Kidney (tissue), 14 donors: ENCODE results near the gene SNX9. TPM values are rescaled to one million over a fixed set of nuclear protein-coding genes. Genes with fewer than 3 reads are reported as not detected.
"Not testable (repeated sequence)": the region's sequence is repeated elsewhere in the genome, so short reads cannot be mapped to it uniquely, and the experiment has no call there.

Experiments used
- DNase-seq, 5 donors: peaks; one replicate each; pipeline ENCODE4 v3.0.0-alpha.2; 2013 to 2020
- FAIRE-seq: peaks from 2 replicates; lab custom pipeline; 2012; peaks lifted over from hg19 to GRCh38; lab: Jason Lieb, UNC
- H3K27ac ChIP-seq, 2 donors: one replicate each; pipeline ENCODE4 v1.7.0; 2013; ENCODE audit warnings: low read depth in 2 of 2, low read length in 2 of 2, inconsistent platforms in 1 of 2
- H3K27me3 ChIP-seq: one replicate; pipeline ENCODE4 v1.7.1; 2013; ENCODE audit warnings: low read length, inconsistent platforms; ENCODE audit not compliant: control insufficient read depth, insufficient read depth
- H3K36me3 ChIP-seq, 3 donors: one replicate each; pipeline versions ENCODE4 v1.7.0 to v1.7.1; 2013; ENCODE audit warnings: low read length in 3 of 3, control low read depth in 1 of 3, inconsistent platforms in 1 of 3; ENCODE audit not compliant: insufficient read depth in 3 of 3, control insufficient read depth in 2 of 3
- H3K4me1 ChIP-seq, 3 donors: one replicate each; pipeline versions ENCODE4 v1.7.0 to v1.7.1; 2013; ENCODE audit warnings: low read length in 3 of 3, inconsistent platforms in 1 of 3, low read depth in 1 of 3; ENCODE audit not compliant: control insufficient read depth in 2 of 3, insufficient read depth in 2 of 3
- H3K4me3 ChIP-seq, 3 donors: one replicate each; pipeline versions ENCODE4 v1.7.0 to v1.8.1; 2013; ENCODE audit warnings: low read length in 3 of 3, control low read depth in 1 of 3, inconsistent platforms in 1 of 3
- H3K9ac ChIP-seq, 3 donors: one replicate each; pipeline versions ENCODE4 v1.7.0 to v1.7.1; 2013; ENCODE audit warnings: low read length in 3 of 3, control low read depth in 1 of 3, inconsistent platforms in 1 of 3
- H3K9me3 ChIP-seq, 3 donors: one replicate each; pipeline versions ENCODE4 v1.7.0 to v1.7.1; 2013; ENCODE audit warnings: low read length in 3 of 3, control low read depth in 1 of 3, inconsistent platforms in 1 of 3; ENCODE audit not compliant: control insufficient read depth in 2 of 3, insufficient read depth in 1 of 3
- intact Hi-C: fragments of 100-400 bp; cut with DNase I; formaldehyde crosslinking; loops from one replicate; pipeline ENCODE4 v1.11.1; 2022
- polyA plus RNA-seq: library from polyadenylated mRNA; stranded (reverse); fragments of 350-450 nt; fragmentation: Illumina TruSeq; extraction: RNeasy Lipid Tissue Mini Kit (QIAGEN cat#74804); gene quantifications from one replicate; pipeline ENCODE4 v1.2.3, GENCODE V29; 2014; ENCODE audit warnings: low read depth, low replicate concordance; ENCODE audit not compliant: insufficient read depth
- total RNA-seq: library from RNA; stranded (reverse); fragmentation: NEBNext Ultra II Directional; extraction: Animal tissue kit (Norgen Biotek cat#: 25700); gene quantifications from one replicate; pipeline ENCODE4 v1.2.1, GENCODE V29; 2021
- TF ChIP-seq, protein P1 (sequence below): IDR thresholded peaks from 3 replicates; pipeline ENCODE4 v1.5.1; 2012; ENCODE audit warnings: mild to moderate bottlenecking, moderate library complexity, borderline replicate concordance; ENCODE audit not compliant: insufficient read depth; ENCODE audit errors: extremely low read depth
- donor health status: control.
- donor health status: control.
- donor health status: control.
- donor health status: control.
- donor health status: control.
- donor health status: DM: yes; HTN: yes; CAD: no.
- donor health status: Normal renal cell carcinoma (clear cell type).

SNX9 gene
- total and polyA plus RNA-seq, 2 donors from 2014 or later = 25.2 to 49.3 TPM

DNA sequence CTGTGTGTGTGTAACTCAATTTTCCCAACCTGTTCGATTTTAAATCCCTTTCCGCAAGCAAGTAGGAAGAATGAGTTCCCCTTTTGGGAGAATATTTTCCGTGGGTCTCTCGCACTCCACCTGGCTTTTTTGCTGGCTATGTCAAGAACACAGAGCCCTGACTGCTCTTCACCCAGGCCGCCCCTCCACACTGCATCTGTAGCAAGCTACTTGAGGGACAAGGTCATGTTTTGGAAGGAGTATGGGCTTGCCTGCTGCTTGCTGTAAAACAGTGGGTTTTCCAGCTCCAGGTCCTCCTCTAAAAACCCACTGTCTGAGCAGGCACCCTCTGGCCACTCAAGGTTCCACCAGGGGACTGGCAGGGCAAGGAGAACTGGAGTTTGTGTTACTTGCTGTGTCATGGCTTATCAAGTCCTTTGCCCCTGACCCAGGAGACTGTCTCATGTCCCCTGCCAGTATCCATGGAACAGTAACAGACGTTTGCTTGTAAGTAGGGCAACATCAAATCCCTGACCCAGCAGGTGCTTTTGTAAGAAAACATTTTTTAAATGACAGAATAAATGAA, 123.1 kb downstream of the SNX9 start:
- no peak for DNase-seq
- H3K9me3 ChIP-seq = no peaks in the 10 kb centered on the region
- H3K9ac ChIP-seq = no peak overlapping the region
- TF ChIP-seq, protein P1, sequence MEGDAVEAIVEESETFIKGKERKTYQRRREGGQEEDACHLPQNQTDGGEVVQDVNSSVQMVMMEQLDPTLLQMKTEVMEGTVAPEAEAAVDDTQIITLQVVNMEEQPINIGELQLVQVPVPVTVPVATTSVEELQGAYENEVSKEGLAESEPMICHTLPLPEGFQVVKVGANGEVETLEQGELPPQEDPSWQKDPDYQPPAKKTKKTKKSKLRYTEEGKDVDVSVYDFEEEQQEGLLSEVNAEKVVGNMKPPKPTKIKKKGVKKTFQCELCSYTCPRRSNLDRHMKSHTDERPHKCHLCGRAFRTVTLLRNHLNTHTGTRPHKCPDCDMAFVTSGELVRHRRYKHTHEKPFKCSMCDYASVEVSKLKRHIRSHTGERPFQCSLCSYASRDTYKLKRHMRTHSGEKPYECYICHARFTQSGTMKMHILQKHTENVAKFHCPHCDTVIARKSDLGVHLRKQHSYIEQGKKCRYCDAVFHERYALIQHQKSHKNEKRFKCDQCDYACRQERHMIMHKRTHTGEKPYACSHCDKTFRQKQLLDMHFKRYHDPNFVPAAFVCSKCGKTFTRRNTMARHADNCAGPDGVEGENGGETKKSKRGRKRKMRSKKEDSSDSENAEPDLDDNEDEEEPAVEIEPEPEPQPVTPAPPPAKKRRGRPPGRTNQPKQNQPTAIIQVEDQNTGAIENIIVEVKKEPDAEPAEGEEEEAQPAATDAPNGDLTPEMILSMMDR = no peak
- no peak overlapping the region for H3K27ac ChIP-seq
- intact Hi-C loops = no loop called here
- H3K4me3 ChIP-seq = no peak overlapping the region
- no peak for FAIRE-seq
- H3K36me3 ChIP-seq = peaks cover 3 to 31% (median 10%) of the 10 kb centered on the region in 3 donors
- H3K4me1 ChIP-seq = no peaks in the 10 kb centered on the region
- no peaks in the 10 kb centered on the region for H3K27me3 ChIP-seq

DNA sequence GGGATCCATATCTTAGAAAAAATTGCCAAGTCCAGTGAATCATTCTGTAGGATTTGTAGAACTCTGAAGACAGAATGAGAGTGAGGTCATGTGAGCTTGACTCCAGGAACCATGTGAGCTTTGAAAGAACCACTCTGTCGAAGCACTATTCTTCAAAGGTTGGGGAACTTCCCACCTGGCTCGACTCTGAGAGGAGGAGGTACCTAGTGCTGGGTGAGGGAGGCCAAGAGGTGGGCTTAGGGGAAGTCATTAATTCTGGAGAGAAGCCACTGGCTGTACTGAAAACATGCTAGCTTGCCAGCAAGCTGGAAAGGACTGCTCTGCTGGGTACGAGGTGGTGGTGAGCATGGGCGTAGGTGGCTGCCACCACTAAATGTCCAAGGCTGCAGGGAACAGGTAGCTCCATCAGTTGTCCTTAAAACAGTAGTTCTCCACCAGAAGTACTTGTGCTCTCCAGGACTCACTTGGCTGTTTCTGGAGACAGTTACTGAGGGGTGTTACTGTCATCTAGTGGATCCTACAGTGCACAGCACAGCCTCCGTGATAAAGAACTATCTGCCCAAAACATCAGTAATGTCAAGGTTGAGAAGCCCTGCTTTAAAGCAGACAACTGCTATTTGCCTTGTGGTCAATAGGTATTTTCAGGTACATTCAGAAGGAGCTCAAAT, 124.0 kb downstream of the SNX9 start:
- Histone ChIP-seq H3K4me3 (no peak overlapping the region), H3K4me1 (peaks cover 0 to 2% (median 0%) of the 10 kb centered on the region in 3 donors), H3K27ac (no peak overlapping the region), H3K9ac (no peak overlapping the region), H3K27me3 (no peaks in the 10 kb centered on the region), H3K9me3 (no peaks in the 10 kb centered on the region), H3K36me3 (peaks cover 3 to 23% (median 7%) of the 10 kb centered on the region in 3 donors)
- intact Hi-C loops = no loop called here
- TF ChIP-seq, protein P1 = peak; percentile 42
- peak in 2 of 5 donors; percentile 19 to 42 for DNase-seq
- FAIRE-seq = no peak

DNA sequence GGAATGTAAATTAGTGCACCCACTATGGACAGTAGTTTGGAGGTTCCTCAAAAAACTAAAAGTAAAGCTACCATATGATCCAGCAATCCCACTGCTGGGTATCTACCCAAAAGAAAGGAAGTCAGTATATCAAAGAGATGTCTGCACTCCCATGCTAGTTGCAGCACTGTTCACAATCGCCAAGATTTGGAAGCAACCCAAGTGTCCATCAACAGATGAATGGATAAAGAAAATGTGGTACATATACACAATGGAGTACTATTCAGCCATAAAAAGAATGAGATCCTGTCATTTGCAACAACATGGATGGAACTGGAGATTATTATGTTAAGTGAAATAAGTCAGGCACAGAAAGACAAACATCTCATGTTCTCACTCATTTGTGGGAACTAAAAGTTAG, 127.9 kb downstream of the SNX9 start:
- intact Hi-C loops, H3K9ac ChIP-seq, DNase-seq, H3K36me3 ChIP-seq, FAIRE-seq, H3K4me3 ChIP-seq, H3K27ac ChIP-seq, H3K4me1 ChIP-seq, H3K9me3 ChIP-seq, H3K27me3 ChIP-seq: not testable (repeated sequence)

DNA sequence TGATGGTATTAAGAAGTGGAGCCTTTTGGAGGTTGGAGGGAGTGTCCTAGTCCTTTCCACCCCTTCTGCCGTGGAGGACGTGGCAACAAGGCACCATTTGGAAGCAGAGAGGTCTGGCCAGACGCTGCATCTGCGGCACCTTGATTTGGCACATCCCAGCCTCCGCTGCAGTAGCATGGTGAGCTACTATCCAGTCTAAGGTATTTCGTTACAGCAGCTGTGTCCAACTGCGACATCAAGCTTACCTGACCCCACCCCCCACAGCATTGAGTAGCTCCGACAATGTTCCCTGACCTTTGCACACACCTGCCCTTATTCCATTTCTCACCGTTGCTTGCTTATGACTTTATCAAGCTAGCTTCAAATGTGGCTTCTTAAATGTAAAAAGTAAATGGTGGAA, 128.8 kb downstream of the SNX9 start:
- intact Hi-C loops = no loop called here
- H3K9me3 ChIP-seq = no peaks in the 10 kb centered on the region
- no peak overlapping the region for H3K9ac ChIP-seq
- H3K4me1 ChIP-seq = peaks cover 0 to 4% (median 0%) of the 10 kb centered on the region in 3 donors
- TF ChIP-seq, protein P1 = no peak
- no peaks in the 10 kb centered on the region for H3K36me3 ChIP-seq
- no peak overlapping the region for H3K27ac ChIP-seq
- FAIRE-seq (no peak), DNase-seq (no peak)
- no peaks in the 10 kb centered on the region for H3K27me3 ChIP-seq
- no peak overlapping the region for H3K4me3 ChIP-seq
